ENCODE results near the gene OR8G5. TPM values are rescaled to one million over a fixed set of nuclear protein-coding genes. Genes with fewer than 3 reads are reported as not detected.

The OR8G5 gene
- total and polyA plus RNA-seq, 4 donors, result not detected

DNA sequence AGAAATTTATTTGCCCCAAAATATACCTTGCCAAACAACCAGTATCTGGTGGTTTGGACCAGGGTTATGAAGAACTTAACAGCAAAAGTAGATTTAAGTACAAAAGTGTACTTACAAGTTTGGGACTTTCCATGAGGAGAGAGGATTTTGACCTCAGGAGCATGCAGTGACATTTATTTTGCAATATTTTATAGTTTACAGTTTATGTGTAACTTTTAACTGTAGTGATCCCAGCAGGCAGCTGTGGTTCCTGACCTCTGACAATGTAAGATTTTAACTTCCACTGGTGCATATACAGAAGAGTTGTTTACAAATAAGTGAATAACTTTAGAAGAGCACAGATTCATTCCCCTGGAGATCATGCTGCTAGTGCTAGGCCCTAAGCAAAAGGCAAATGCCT lies 50.9 kb downstream of the OR8G5 start:
- ATAC-seq (ENCODE audit: low FRiP score) (no peak), DNase-seq (no peak)
- Histone ChIP-seq H3K27ac (ENCODE audit: low read depth in 1 of 2, low read length in 2 of 2) (no peak overlapping the region), H3K9me3 (ENCODE audit: control insufficient read depth, low read length) (no peaks in the 10 kb centered on the region), H3K4me1 (ENCODE audit: control insufficient read depth in 1 of 2, insufficient read depth in 2 of 2, low read length in 2 of 2) (no peaks in the 10 kb centered on the region), H3K36me3 (ENCODE audit: control insufficient read depth in 1 of 2, insufficient read depth in 2 of 2, low read length in 1 of 2) (no peaks in the 10 kb centered on the region), H3K27me3 (ENCODE audit: control insufficient read depth in 1 of 2, insufficient read depth in 2 of 2, low read length in 1 of 2) (no peaks in the 10 kb centered on the region), H3K4me3 (ENCODE audit: low read length in 2 of 2) (no peak overlapping the region)
- intact Hi-C loops (cut with DNase I), result no loop called here

DNA sequence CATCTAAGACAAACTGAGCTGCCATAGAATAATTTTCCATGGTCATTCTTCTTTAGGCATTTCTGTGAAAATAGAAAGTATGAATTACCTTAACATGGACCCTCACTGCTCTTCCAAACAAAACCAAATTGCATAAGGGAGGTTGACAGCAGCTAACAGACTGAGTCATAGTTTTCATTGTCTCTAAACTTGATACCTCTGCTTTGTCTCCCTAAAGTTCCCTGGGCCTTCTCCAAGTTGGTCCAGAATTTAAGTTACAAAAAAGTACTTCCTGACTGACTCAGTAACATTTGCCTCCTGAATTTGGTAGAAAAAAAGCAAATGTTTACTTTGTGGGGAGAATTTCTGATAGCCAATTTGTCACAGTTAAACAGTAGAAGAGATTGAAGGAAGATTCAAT lies 54.5 kb downstream of the OR8G5 start:
- Histone ChIP-seq H3K9me3 (ENCODE audit: control insufficient read depth, low read length) (no peaks in the 10 kb centered on the region), H3K4me1 (ENCODE audit: control insufficient read depth in 1 of 2, insufficient read depth in 2 of 2, low read length in 2 of 2) (no peaks in the 10 kb centered on the region), H3K27ac (ENCODE audit: low read depth in 1 of 2, low read length in 2 of 2) (no peak overlapping the region), H3K4me3 (ENCODE audit: low read length in 2 of 2) (no peak overlapping the region), H3K36me3 (ENCODE audit: control insufficient read depth in 1 of 2, insufficient read depth in 2 of 2, low read length in 1 of 2) (no peaks in the 10 kb centered on the region), H3K27me3 (ENCODE audit: control insufficient read depth in 1 of 2, insufficient read depth in 2 of 2, low read length in 1 of 2) (no peaks in the 10 kb centered on the region)
- DNase-seq (no peak), ATAC-seq (ENCODE audit: low FRiP score) (no peak)
- intact Hi-C loops (cut with DNase I), result no loop called here

DNA sequence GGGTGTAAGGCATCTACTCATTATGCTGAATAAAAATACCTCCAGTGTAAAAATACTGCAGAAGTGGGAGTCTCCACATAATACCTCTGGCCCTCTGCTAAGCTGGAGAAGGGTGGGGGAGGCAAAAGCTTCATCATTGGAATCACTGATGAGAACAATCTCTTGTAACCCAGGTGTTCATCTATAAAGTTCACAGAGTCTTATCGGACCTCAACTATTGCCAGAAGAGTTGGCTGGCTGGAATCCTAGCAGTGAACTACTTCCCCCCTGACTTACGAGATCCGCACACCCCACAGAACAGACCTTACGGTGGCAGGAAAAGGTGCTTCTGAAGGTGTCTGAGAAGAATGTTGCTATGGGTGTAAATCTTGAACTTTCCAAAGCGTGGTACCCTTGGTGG lies 55.1 kb downstream of the OR8G5 start:
- intact Hi-C loops (cut with DNase I), result no loop called here

DNA sequence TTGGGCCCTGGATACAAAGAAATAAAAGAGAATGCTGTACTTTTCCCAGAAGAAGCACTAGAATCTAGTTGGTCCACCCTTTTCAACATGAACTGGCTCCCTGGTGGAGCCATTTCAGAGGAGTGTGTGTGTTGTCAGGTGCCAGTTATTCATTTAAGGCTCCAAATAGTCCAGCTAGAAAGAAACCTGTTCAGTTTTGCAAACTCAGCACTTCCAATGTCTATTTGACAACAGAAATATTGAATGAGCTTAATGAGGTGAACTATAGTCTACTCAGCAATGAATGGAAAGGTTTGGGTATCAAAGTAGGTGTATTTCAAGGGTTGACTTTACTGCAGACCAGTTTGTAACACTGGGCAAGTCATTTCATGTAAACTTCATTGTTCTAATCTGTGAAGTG lies 55.5 kb downstream of the OR8G5 start:
- no peak for ATAC-seq (ENCODE audit: low FRiP score)
- Histone ChIP-seq H3K4me1 (ENCODE audit: control insufficient read depth in 1 of 2, insufficient read depth in 2 of 2, low read length in 2 of 2) (no peaks in the 10 kb centered on the region), H3K27me3 (ENCODE audit: control insufficient read depth in 1 of 2, insufficient read depth in 2 of 2, low read length in 1 of 2) (no peaks in the 10 kb centered on the region), H3K9me3 (ENCODE audit: control insufficient read depth, low read length) (no peaks in the 10 kb centered on the region), H3K36me3 (ENCODE audit: control insufficient read depth in 1 of 2, insufficient read depth in 2 of 2, low read length in 1 of 2) (no peaks in the 10 kb centered on the region), H3K4me3 (ENCODE audit: low read length in 2 of 2) (no peak overlapping the region), H3K27ac (ENCODE audit: low read depth in 1 of 2, low read length in 2 of 2) (no peak overlapping the region)
- no peak for DNase-seq
- intact Hi-C loops (cut with DNase I), result no loop called here

More for the DNA sequence above, 55.1 kb downstream of the OR8G5 start:
- DNase-seq (no peak), ATAC-seq (ENCODE audit: low FRiP score) (no peak)
- Histone ChIP-seq H3K9me3 (ENCODE audit: control insufficient read depth, low read length) (no peaks in the 10 kb centered on the region), H3K4me1 (ENCODE audit: control insufficient read depth in 1 of 2, insufficient read depth in 2 of 2, low read length in 2 of 2) (no peaks in the 10 kb centered on the region), H3K27ac (ENCODE audit: low read depth in 1 of 2, low read length in 2 of 2) (no peak overlapping the region), H3K4me3 (ENCODE audit: low read length in 2 of 2) (no peak overlapping the region), H3K27me3 (ENCODE audit: control insufficient read depth in 1 of 2, insufficient read depth in 2 of 2, low read length in 1 of 2) (no peaks in the 10 kb centered on the region), H3K36me3 (ENCODE audit: control insufficient read depth in 1 of 2, insufficient read depth in 2 of 2, low read length in 1 of 2) (no peaks in the 10 kb centered on the region)
- 74 to 80% methylated on average over 5 of the region's 5 CpGs for WGBS, 2 donors

DNA sequence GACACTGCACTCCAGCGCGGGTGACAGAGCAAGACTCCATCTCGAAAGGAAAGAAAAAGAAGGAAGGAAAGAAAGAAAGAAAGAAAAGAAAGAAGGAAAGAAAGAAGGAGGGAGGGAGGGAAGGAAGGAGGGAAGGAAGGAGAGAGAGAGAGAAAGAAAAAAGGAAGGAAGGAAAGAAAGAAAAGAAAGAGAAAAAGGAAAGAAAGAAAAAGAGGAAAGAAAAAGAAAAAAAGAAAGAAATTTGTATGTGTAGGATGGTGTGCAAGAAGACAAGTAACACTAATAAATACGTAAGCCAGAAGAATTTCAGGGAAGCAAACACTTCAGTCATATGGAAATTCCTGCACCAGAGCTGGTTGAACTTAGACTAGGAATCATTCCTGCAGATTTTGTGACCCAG lies 57.0 kb downstream of the OR8G5 start:
- WGBS, 2 donors, result 74 to 88% methylated on average over 4 of the region's 4 CpGs
- Histone ChIP-seq H3K4me3 (ENCODE audit: low read length in 2 of 2) (no peak overlapping the region), H3K4me1 (ENCODE audit: control insufficient read depth in 1 of 2, insufficient read depth in 2 of 2, low read length in 2 of 2) (no peaks in the 10 kb centered on the region), H3K27me3 (ENCODE audit: control insufficient read depth in 1 of 2, insufficient read depth in 2 of 2, low read length in 1 of 2) (no peaks in the 10 kb centered on the region), H3K27ac (ENCODE audit: low read depth in 1 of 2, low read length in 2 of 2) (no peak overlapping the region), H3K36me3 (ENCODE audit: control insufficient read depth in 1 of 2, insufficient read depth in 2 of 2, low read length in 1 of 2) (no peaks in the 10 kb centered on the region), H3K9me3 (ENCODE audit: control insufficient read depth, low read length) (no peaks in the 10 kb centered on the region)
- no peak for DNase-seq
- ATAC-seq (ENCODE audit: low FRiP score), result no peak
- intact Hi-C loops (cut with DNase I), result no loop called here

DNA sequence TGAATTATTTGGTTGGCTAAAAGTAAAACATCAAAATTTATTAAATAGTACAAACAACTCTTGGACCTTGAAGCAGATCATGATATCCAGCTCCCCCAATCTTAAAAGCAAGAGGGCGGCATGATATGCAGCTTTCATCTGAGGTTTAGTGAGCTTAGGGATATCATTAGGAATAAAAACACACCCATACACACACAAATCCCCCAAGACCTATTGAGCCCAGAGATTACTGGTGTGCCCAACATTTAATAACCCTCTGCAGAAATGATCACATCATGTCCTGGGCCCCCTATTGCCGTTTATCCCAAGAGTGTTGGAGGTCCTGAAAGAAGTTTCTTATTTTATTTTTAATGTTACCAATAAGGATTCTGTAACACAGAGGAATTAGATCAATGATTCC lies 57.7 kb downstream of the OR8G5 start, which contains the start of gene OR8D1:
TSS of gene OR8D1 (minus strand) at position 101 of the 400 bp plus-strand sequence. CDS start 3,183 bp downstream, outside the sequence.
- H3K9me3 ChIP-seq (ENCODE audit: control insufficient read depth, low read length), result no peaks in the 10 kb centered on the region
- no peak within 1 kb of the TSS for H3K27ac ChIP-seq (ENCODE audit: low read depth in 1 of 2, low read length in 2 of 2)
- H3K4me1 ChIP-seq (ENCODE audit: control insufficient read depth in 1 of 2, insufficient read depth in 2 of 2, low read length in 2 of 2), result no peaks in the 10 kb centered on the region
- WGBS, 2 donors, result 78 to 79% methylated on average over 2 of the region's 2 CpGs
- intact Hi-C loops (cut with DNase I), result no loop called here
- ATAC-seq (ENCODE audit: low FRiP score) (no peak), DNase-seq (no peak)
- no peak within 1 kb of the TSS for H3K4me3 ChIP-seq (ENCODE audit: low read length in 2 of 2)
- H3K27me3 ChIP-seq (ENCODE audit: control insufficient read depth in 1 of 2, insufficient read depth in 2 of 2, low read length in 1 of 2), result no peaks in the 10 kb centered on the region
- no peaks in the 10 kb centered on the region for H3K36me3 ChIP-seq (ENCODE audit: control insufficient read depth in 1 of 2, insufficient read depth in 2 of 2, low read length in 1 of 2)

DNA sequence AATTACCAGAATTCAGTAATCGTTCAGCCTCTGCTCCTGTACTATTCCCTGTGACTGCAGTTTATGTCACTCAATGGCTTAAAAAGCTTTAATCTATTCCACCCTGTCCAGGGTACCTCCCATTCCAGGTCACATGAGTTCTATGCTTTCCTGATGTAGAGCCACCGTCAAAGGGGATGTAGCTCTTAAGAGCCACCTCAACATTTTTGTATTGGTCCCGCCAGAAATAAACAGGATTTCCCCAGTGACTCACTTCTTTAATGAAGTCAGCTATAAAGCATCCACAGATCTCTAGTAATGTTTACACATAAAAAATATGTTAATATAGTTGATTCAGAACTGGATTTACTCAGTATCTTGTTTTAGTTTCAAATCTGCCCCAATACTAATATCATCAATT lies 58.9 kb downstream of the OR8G5 start:
- ATAC-seq (ENCODE audit: low FRiP score), result no peak
- no peaks in the 10 kb centered on the region for H3K4me1 ChIP-seq (ENCODE audit: control insufficient read depth in 1 of 2, insufficient read depth in 2 of 2, low read length in 2 of 2)
- WGBS, 2 donors, result 58 to 62% methylated on average over 3 of the region's 3 CpGs
- no peaks in the 10 kb centered on the region for H3K36me3 ChIP-seq (ENCODE audit: control insufficient read depth in 1 of 2, insufficient read depth in 2 of 2, low read length in 1 of 2)
- no peak for DNase-seq
- H3K9me3 ChIP-seq (ENCODE audit: control insufficient read depth, low read length), result no peaks in the 10 kb centered on the region
- intact Hi-C loops (cut with DNase I), result no loop called here
- H3K27ac ChIP-seq (ENCODE audit: low read depth in 1 of 2, low read length in 2 of 2), result no peak overlapping the region
- no peaks in the 10 kb centered on the region for H3K27me3 ChIP-seq (ENCODE audit: control insufficient read depth in 1 of 2, insufficient read depth in 2 of 2, low read length in 1 of 2)
- no peak overlapping the region for H3K4me3 ChIP-seq (ENCODE audit: low read length in 2 of 2)

Other genes with a start within 250 kb of the OR8G5 start
- gene OR10G4, start 243.4 kb upstream of the OR8G5 start, total RNA-seq, result not detected
- not detected for gene OR10G4, start 243.4 kb upstream of the OR8G5 start, polyA plus RNA-seq
- gene OR10G9, start 233.4 kb upstream of the OR8G5 start, total RNA-seq, result not detected
- not detected for gene OR10G9, start 233.4 kb upstream of the OR8G5 start, polyA plus RNA-seq
- not detected for gene OR10G8, start 229.6 kb upstream of the OR8G5 start, total RNA-seq
- not detected for gene OR10G8, start 229.6 kb upstream of the OR8G5 start, polyA plus RNA-seq
- gene OR10G7, start 215.1 kb upstream of the OR8G5 start, total RNA-seq, result not detected
- gene OR10G7, start 215.1 kb upstream of the OR8G5 start, polyA plus RNA-seq, result not detected
- gene VWA5A, start 140.9 kb upstream of the OR8G5 start, total RNA-seq, result 10 to 100 TPM; 24.5 to 56.7 TPM
- 10 to 100 TPM in 1 of 2 donors, 1 to 10 TPM in 1; 9.9 to 27.8 TPM for gene VWA5A, start 140.9 kb upstream of the OR8G5 start, polyA plus RNA-seq
- gene OR10D3, start 73.0 kb upstream of the OR8G5 start, total RNA-seq, result not detected
- gene OR10D3, start 73.0 kb upstream of the OR8G5 start, polyA plus RNA-seq, result not detected
- not detected for gene OR8G1, start 15.3 kb upstream of the OR8G5 start, total RNA-seq
- not detected for gene OR8G1, start 15.3 kb upstream of the OR8G5 start, polyA plus RNA-seq
- gene OR8D1, start 57.6 kb downstream of the OR8G5 start, total RNA-seq, result not detected
- gene OR8D1, start 57.6 kb downstream of the OR8G5 start, polyA plus RNA-seq, result not detected
- gene OR8D2, start 63.8 kb downstream of the OR8G5 start, total RNA-seq, result not detected
- not detected for gene OR8D2, start 63.8 kb downstream of the OR8G5 start, polyA plus RNA-seq
- not detected for gene OR8B2, start 128.1 kb downstream of the OR8G5 start, total RNA-seq
- gene OR8B2, start 128.1 kb downstream of the OR8G5 start, polyA plus RNA-seq, result not detected
- gene OR8B3, start 142.6 kb downstream of the OR8G5 start, total RNA-seq, result not detected
- not detected for gene OR8B3, start 142.6 kb downstream of the OR8G5 start, polyA plus RNA-seq
- not detected for gene OR8B4, start 168.5 kb downstream of the OR8G5 start, total RNA-seq
- gene OR8B4, start 168.5 kb downstream of the OR8G5 start, polyA plus RNA-seq, result not detected
- not detected for gene OR8B8, start 189.3 kb downstream of the OR8G5 start, total RNA-seq
- gene OR8B8, start 189.3 kb downstream of the OR8G5 start, polyA plus RNA-seq, result not detected